Medulla oblongata (tissue), 1 donor: ENCODE data around the gene YIPF5.

Experiments used
- DNase-seq: peaks from one replicate; pipeline ENCODE4 v3.0.0-alpha.2; 2015; ENCODE audit errors: extremely low spot score

YIPF5 gene

DNA sequence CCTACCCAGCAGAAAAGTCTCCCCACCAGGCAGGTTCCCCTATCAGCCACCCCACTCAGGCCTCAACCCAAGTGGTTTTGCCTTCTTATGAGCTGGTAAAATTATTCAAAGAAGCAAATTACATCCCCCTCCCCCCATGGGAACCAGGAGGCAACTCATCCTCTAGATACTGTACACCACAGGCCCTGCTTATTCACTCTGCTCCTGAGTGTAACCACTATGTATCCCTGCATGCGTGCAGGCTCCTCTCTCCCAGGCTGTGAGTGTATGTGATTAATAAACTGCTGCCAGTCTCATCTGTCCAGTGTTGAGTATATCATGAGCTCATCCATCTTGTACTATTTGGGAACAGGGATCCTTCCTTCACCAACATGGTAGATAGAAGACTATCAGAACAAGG is 8.8 kb upstream of the YIPF5 start:
- no peak for DNase-seq

DNA sequence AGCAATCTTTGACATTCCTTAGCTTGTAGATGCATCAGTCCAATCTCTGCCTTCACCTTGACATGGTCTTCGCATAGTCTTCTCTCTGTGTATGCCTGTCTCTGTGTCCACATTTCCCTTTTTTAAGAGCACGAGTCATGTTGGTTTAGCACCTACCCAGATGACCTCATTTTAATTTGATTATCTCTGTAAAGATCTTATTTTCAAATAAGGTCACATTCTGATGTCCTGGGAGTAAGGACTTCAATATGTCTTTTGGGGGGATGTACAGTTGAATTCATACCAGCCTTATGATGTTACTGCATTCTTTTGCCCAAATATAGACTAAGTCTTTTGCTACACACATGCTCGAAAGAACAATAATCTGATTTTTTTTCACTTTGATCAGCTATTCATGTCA is 7.1 kb upstream of the YIPF5 start:
- no peak for DNase-seq

DNA sequence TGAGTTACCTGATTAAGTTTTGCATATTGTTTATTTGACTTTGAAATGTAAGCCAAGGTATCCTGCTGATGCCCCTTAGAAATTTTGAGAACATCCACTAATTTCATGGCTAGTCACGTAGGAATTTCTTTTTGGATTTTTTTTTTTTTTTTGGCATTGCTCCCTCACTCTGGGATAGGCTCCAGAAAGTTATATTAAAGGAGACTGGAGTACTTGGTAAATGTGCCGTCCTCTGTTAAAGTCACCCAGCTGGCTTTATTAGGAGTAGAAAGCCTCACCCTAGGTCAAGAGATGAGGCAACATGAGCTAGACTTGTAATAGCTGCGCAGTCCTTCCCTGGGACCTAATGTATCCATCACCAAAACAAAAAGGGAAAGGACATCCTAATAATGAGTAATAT is 3.3 kb upstream of the YIPF5 start:
- DNase-seq, result no peak

DNA sequence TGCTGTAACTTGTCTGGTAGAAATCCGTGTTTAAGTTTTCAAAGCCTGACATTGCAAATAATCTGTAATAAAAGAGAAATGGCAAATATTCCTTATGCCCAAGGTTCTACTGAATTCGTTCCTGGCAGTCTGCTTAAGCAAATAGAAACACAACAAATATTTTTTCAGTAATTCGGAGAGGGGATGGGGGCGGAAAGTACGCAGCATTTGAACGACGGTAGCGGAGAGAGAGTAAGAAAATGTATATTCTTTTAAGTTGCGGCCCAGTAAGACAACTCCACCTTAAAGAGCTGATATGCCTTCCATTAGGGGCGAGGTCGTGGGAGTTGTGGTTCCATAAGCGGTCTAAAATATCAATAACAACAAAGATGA is 569 bp downstream of the YIPF5 start:
- no peak for DNase-seq

DNA sequence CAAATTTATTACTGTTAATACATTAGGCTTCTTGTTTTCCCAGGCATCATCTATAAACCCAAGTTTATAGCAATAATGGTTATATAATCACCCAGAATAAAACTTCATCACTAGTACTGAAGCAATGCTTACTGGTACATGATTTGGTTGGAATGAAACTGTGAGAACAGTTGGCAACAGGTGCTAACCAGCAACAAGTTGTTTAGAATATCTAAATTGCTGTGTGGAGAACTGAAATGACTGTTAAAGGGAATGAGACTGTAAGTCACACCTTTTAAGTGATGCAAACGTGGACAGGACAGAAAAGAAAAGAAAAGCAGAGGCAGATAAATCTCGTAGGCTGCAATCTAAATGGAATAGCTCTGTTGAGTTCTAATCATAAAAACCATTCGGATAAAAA is 2.5 kb downstream of the YIPF5 start:
- no peak for DNase-seq

DNA sequence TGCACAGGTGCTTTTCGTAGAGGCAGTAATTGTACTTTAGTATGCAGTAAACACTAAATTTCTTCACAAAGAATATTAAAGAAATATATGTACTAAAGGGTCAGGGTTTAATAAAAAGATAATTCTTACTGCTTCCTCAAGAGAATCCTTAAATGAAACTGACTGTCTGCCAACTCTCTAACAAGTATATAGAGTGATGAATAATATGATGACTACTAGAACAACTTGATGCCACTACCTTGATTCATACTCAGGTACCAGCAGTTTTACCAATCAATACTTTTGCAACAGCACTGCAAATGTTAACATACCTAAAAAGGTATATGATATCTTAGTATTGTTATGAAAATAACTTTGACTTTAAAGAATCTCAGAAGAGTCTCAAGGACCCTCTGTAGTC is 3.8 kb downstream of the YIPF5 start:
- DNase-seq, result no peak

DNA sequence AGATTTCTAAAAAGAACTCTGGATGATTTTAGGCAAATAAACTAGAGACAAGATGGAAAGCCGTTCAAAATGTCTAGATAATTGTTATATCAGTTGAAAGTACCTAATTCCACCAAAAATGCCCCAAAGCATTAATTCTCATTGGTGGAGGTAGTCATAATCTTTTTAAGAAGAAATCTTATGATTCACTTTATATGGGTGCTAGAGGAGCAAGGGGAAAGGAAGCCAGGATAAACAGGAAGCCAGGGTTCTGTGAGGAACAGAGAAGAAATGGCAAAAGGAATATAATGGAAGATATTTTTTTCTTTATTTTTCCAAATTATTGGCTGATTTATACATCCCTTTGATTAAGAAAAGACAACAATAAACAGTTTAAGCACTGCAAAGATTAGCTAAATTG is 7.8 kb downstream of the YIPF5 start:
- DNase-seq, result no peak

DNA sequence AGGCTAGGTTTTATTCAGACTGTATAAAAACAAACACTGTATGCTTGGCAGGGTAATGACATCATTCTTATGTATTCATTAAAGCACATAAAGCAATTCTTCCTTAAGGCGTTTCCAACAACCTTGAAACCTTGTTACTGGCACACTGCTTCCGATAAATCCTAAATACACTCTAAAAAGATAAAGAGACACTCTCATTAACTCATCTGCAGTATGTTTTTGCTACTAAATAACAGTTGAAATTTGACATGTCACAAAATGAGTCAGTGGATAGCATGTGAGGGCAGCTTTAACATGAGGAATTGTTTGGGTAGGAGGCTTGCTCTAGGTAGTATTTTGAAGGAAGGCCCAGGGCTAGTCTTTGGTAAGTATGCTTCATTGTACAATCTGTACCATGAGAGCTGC is 13.7 kb downstream of the YIPF5 start:
- no peak for DNase-seq

DNA sequence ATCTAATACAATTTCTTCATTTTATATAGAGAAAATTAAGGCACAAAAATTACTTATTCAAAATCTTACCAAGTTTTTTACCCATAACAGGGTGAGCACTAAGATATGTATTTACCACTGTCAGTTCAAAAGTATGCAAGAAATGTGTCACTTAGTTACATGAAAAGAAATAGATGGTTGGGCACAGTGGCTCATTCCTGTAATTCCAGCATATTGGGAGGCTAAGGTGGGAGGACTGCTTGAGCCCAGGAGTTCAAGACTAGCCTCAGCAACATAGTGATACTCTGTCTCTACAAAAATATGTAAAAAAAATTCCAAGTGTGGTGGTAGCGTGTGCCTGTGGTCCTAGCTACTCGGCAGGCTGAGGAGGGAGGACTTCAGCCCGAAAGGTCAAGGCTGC is 19.4 kb downstream of the YIPF5 start:
- no peak for DNase-seq

DNA sequence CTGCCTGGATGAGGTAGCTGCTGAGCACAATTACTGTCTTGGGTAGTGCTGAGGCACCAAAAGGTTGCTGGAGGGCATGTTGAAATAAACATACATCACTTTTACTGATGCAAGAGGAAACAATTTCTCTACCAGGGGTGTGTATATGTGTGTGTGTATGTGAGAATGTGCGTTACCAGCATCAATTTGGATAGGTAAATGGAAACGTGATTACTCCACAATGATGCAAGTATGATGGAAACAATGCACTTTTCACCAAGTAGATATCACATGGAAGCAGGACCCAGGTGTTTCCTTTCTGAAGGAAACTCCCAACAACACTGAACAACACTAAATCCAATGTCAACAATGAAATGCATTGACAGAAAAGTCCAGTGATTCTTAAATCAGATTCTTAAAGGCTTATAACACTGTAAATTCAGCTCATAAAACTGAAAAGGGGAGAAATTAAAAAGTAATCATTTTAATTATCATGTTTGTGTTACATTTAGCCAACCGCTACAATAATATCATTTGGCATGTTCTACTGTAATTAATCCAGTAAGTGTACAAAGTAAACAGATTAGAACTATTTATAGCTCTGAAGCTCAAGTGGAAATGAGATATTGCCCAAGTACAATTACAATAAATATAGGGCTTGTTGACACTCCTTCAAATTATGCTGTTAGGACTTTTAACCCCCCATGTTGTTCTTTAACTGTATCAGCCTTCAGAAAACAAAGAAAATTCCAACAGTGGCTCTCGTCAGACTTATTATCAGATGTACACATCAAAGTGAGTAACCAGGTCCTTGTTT is 25.3 kb downstream of the YIPF5 start:
- no peak for DNase-seq

DNA sequence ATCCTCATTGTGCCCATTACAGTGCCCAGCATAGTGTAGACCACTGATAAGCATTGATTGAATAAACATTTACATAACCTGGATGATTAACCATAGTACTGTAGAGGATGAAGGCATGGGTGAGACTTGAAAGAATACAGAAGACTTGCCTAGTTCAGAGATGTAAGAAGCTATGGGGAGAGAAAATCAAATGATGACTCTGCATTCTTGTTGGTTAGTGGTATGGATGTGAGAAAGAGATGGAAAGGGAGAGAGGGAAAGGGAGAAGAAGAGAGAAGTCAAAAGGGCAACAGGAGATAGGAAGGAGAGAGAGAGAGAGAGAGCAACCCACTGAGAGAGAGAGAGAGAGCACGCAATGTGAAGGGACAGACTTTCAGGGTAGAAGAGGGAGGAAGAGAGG is 26.8 kb downstream of the YIPF5 start:
- DNase-seq, result no peak

DNA sequence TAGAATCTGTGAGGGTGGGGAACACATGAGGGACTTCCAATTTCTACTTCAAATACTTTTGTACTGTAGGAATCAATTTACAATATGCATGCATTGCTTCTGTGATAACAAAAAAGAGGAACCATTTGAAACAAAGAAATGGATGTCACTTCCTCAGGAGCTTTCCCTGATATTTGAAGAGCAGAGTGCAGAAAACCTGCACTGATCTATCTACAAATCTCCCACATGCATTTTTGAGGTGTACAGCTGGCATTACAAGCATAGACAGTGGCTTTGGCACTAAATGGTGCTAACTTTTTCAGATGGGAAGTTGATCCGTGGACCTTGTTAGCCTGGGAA is 27.7 kb downstream of the YIPF5 start:
- no peak for DNase-seq

DNA sequence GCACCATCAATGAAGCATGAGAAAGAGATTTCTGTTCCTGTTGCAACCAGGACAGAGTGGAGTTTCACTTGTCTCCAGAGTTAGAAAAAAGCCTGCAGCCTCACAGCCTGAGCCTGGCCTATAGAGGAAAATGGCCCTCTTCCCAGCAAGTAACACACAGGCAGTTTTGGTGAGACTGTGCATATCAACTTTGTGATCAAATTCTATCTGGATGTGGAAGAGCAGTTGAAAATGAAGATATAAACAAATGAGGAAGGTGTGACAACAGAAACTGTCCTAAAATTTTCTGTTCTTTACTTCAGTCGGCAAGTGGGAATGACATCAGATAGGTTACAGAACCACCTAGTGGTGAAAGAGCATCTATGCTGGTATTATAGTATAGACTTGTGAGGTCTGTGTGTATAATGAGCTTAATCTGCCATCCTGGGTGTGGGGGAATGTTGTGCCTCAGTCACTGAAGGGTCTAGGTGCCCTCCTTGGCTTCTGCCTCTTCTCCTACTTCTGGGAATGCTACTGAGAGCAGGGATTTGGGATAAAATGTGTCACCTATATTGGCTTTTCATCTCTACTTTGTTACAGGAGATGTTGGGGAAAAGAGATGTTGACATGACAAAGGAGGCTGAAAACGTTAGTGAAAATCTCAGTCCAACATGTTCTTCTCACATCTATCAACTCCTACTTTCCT is 28.2 kb downstream of the YIPF5 start:
- DNase-seq, result peak; percentile 60

DNA sequence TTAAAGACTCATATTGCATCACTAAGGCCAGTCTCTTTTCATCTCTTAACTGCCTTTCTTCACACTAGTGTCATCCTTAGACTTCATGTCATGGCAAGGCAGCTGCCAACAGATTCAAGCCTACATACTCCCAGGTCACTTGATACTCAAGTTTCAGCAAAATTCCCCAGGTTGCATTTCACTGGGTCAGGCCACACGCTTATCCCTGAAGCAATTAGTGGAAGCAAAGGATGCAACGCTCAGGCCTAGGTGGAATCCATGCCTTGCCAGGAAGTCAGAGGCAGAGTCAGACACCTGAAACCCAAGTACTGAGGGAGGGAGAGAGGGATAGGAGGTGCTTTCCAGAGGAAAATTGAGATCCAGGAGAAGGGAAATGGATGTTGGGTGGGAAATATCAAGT is 28.9 kb downstream of the YIPF5 start:
- no peak for DNase-seq

DNA sequence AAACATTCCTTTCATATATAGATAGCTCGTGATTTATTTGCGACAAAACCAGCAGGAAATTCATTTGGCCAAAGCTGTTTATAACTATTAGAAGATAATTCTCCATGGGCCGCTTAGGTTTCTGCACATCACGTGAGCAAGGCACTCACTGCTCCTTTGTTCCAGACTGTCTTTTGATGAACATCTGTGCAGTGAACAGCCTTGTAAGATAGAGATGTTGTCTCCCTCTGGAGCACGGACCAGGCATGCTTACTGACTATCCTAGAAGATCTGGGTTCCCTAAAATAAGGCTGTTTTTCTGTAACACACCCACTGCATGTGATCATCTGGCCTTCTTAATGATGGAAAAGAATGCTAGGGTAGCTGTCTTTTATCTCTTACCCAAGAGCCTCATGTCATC is 30.9 kb downstream of the YIPF5 start:
- DNase-seq, result peak; percentile 43

DNA sequence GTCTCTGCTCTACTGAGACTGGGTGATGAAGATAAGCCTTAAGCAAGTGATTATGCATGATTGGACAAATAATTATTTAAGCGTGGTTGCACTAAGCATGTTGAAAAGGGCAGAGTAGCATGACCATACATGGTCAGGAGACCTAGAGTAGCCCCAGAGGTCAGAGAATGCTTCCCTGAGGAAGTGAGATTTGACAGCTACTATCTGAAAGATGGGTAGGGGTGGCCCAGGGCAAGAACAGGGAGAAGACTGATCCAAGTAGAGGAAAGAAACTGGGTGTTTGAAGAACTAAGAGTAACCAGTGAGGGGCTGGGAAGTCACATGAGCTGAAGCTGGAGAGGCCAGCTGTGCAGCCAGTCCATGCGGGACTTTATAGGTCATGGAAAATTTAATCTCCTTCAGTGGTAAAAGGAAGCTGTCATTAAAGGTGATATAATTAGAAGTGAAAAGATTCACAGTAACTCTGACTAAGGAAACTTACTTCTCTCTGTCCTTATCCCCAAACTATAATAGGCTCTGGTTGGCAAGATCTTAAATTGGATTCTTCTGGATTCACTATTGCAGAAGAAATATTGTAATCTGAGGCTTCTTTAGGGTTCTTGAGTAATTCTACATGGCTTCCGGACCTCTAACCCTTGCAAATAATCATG is 35.2 kb downstream of the YIPF5 start:
- DNase-seq, result no peak

DNA sequence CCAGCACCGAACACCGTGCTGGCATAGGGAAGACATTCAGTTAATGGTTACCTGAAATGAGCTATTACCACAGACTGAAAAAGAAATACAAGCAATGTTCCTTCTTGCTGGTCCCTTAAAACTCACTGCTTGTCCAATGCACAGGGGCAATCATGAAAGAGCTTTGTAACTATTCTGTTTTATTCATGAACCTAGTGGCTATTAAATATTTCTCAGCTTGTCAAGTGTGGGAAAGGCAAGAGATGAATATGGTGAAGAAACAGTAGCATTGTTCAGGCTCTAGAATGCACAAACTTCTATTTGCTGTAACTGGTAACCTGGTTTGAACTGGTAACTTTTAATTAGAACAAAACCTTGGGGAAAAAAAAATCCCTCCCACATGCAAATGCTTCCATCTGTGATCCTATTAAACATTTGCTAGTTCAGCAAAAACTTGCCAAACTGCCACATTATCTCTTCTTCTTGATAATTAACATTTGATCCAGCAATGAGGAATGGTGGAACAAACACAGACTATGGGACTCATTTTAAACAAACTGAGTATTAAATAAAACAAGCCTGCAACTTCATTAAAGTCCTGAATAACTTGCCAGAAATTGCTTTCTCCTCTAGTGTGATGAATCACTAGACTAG is 36.1 kb downstream of the YIPF5 start:
- no peak for DNase-seq

DNA sequence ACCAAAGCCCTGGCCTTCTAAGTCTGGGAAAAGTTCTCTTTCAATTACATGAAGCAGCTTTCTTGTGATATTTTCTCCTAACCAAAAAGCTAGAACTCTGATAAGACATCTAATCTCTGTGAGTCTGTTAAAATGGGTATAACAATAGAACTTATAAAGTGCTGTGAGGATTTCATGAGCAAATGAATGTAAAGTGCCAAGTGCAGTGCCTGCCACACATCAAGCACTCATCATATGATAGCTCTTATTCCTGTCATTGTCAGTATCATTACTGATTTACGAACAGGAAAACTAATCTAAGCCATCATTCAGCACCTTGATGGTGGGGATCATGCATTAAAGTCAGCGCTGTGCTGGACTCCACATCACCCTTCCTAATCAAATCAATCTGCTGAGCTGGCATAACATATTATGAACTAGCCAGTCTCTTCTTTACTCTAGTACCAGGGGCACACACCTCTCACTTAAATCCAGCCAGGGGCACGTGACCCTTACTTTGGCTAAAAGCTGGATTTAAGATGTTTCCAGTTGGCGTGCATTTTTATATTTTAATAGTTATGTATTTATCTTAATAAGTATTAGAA is 37.3 kb downstream of the YIPF5 start:
- no peak for DNase-seq

DNA sequence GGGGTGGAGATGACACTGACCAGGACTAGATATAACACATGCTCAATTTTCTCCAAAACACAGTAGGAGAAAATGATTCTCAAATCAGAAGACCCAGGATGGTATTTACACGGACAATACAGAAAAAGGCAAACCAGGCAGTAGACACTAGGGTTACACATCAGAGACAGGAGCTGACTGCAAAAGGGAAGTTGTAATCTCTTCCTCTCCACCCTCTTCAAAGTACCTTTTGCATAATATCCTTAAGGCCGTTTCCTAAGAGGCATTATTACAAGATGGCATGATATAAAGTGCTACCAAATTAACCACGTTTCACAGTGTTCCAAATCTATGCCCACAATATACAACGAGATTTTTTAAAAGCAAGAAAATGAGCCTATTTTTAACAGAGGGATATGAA is 39.2 kb downstream of the YIPF5 start:
- no peak for DNase-seq

DNA sequence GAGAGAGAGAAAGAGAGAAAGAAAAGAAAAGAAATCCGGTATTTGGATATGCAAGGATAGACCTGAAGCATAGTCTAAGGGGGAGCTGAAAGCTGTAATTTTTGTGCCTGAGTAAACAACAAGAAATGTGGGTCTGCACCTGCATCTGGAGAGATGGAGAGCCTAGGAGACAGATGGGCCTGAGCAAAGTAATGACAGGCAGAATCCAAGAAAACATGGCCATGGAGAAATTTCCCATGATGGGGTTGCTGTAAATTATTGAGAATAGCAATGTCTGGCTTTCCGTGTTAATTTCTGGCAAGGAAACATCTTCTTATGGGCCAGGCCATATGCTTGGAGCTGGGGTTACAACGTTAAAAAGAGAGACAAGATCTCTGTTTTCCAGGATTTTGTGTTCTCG is 40.2 kb downstream of the YIPF5 start:
- no peak for DNase-seq

DNA sequence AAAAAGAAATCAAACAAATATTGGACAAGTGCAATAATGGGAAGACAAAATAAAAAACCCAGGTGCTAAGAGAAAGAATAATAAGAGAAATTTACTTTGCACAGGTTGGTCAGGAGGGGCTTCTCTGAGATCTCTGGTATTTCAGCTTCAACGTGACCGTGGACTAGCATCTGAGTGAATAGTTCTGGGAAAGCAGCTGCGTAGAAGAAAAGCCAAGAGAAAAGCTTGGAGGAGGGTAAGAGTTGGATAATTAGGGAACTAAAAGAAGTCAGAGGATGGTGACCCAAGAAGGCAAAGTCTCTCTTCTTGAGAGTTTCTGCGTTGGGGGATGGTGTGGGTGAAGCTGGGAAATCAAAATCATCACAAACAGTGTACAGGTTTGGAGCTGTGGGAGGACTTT is 41.6 kb downstream of the YIPF5 start:
- DNase-seq, result no peak

DNA sequence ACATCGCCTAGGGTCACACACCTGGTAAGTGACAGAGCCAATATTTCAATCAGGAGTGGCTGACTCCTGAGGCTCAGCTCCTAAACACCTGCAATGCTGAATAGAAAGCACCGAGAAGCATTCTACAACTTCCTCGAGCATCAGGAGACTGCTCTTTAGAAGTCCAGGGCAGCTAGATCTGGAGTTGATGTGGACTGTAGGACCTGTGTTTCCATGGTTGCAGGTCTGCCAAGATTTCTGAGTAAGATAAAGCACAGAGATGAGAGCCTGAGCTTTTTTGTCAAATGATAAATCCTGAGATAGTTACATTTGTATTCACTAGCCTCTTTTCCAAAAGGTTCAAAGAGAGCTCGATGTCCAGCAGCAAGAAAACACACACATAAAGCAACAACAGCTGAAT is 43.8 kb downstream of the YIPF5 start:
- DNase-seq, result no peak
